ENCODE results near the gene DSG3. TPM values are rescaled to one million over a fixed set of nuclear protein-coding genes. Genes with fewer than 3 reads are reported as not detected.

DSG3 gene
- total and polyA plus RNA-seq, 4 experiments from 2014 or later = 0.03 TPM; not detected in 3

- Mint-ChIP-seq H3K4me3 (no peak overlapping the region), H3K4me1 (no peaks in the 10 kb centered on the region), H3K9me3 (peaks cover 0 to 3% (median 0%) of the 10 kb centered on the region in 8 donors), H3K36me3 (no peaks in the 10 kb centered on the region), H3K27ac (no peak overlapping the region), H3K27me3 (peaks cover 0 to 2% of the 10 kb centered on the region in 2 donors)
- H3K36me3 ChIP-seq (ENCODE audit: insufficient read depth, low read length) = no peaks in the 10 kb centered on the region
- H3K27me3 ChIP-seq (ENCODE audit: insufficient read depth, low read length) = no peaks in the 10 kb centered on the region
- DNase-seq = no peak
- intact Hi-C loops (cut with micrococcal nuclease) = no loop called here
- H3K27ac ChIP-seq (ENCODE audit: low read depth, low read length) = no peak overlapping the region
- no peaks in the 10 kb centered on the region for H3K4me1 ChIP-seq (ENCODE audit: insufficient read depth, low read length)
- CTCF ChIA-PET (ENCODE audit: partially characterized antibody) = no interaction called here
- H3K4me3 ChIP-seq (ENCODE audit: low read length in 2 of 2) = no peak overlapping the region
- POLR2A ChIA-PET (ENCODE audit: partially characterized antibody) = no interaction called here
- no peaks in the 10 kb centered on the region for H3K9me3 ChIP-seq (ENCODE audit: control insufficient read depth in 1 of 2, low read length in 2 of 2)
Observed at GRCh38 chr18:31446854-31447253, 687 bp upstream of the DSG3 start.

- H3K27ac Mint-ChIP-seq = no peak overlapping the region
- ChIA-PET POLR2A (ENCODE audit: partially characterized antibody) (no interaction called here), CTCF (ENCODE audit: partially characterized antibody) (no interaction called here)
- peaks cover 0 to 2% of the 10 kb centered on the region in 2 donors for H3K27me3 Mint-ChIP-seq
- DNase-seq = no peak
- peaks cover 0 to 3% (median 0%) of the 10 kb centered on the region in 8 donors for H3K9me3 Mint-ChIP-seq
- no peaks in the 10 kb centered on the region for H3K36me3 Mint-ChIP-seq
- Histone ChIP-seq H3K9me3 (ENCODE audit: control insufficient read depth in 1 of 2, low read length in 2 of 2) (no peaks in the 10 kb centered on the region), H3K4me3 (ENCODE audit: low read length in 2 of 2) (no peak overlapping the region), H3K27me3 (ENCODE audit: insufficient read depth, low read length) (no peaks in the 10 kb centered on the region), H3K27ac (ENCODE audit: low read depth, low read length) (no peak overlapping the region), H3K4me1 (ENCODE audit: insufficient read depth, low read length) (no peaks in the 10 kb centered on the region), H3K36me3 (ENCODE audit: insufficient read depth, low read length) (no peaks in the 10 kb centered on the region)
- H3K4me3 Mint-ChIP-seq = no peak overlapping the region
- intact Hi-C loops (cut with micrococcal nuclease) = no loop called here
- H3K4me1 Mint-ChIP-seq = no peaks in the 10 kb centered on the region
Observed at GRCh38 chr18:31450409-31450808, 2.9 kb downstream of the DSG3 start.

GRCh38 chr18:31451625-31452024 lies 4.1 kb downstream of the DSG3 start:
- Mint-ChIP-seq H3K36me3 (no peaks in the 10 kb centered on the region), H3K27me3 (peaks cover 0 to 2% of the 10 kb centered on the region in 2 donors), H3K4me1 (no peaks in the 10 kb centered on the region), H3K9me3 (peaks cover 0 to 3% (median 0%) of the 10 kb centered on the region in 8 donors), H3K4me3 (no peak overlapping the region), H3K27ac (no peak overlapping the region)
- H3K9me3 ChIP-seq (ENCODE audit: control insufficient read depth in 1 of 2, low read length in 2 of 2) = no peaks in the 10 kb centered on the region
- no peaks in the 10 kb centered on the region for H3K27me3 ChIP-seq (ENCODE audit: insufficient read depth, low read length)
- intact Hi-C loops (cut with micrococcal nuclease) = no loop called here
- no peak overlapping the region for H3K4me3 ChIP-seq (ENCODE audit: low read length in 2 of 2)
- no peak overlapping the region for H3K27ac ChIP-seq (ENCODE audit: low read depth, low read length)
- POLR2A ChIA-PET (ENCODE audit: partially characterized antibody) = no interaction called here
- no peaks in the 10 kb centered on the region for H3K36me3 ChIP-seq (ENCODE audit: insufficient read depth, low read length)
- CTCF ChIA-PET (ENCODE audit: partially characterized antibody) = no interaction called here
- no peak for DNase-seq
- no peaks in the 10 kb centered on the region for H3K4me1 ChIP-seq (ENCODE audit: insufficient read depth, low read length)

GRCh38 chr18:31454066-31454708 lies 6.6 kb downstream of the DSG3 start:
- Histone ChIP-seq H3K4me3 (ENCODE audit: low read length in 2 of 2) (no peak overlapping the region), H3K36me3 (ENCODE audit: insufficient read depth, low read length) (no peaks in the 10 kb centered on the region), H3K9me3 (ENCODE audit: control insufficient read depth in 1 of 2, low read length in 2 of 2) (no peaks in the 10 kb centered on the region), H3K27me3 (ENCODE audit: insufficient read depth, low read length) (no peaks in the 10 kb centered on the region), H3K4me1 (ENCODE audit: insufficient read depth, low read length) (no peaks in the 10 kb centered on the region), H3K27ac (ENCODE audit: low read depth, low read length) (no peak overlapping the region)
- H3K9me3 Mint-ChIP-seq = peaks cover 0 to 3% (median 0%) of the 10 kb centered on the region in 8 donors
- ChIA-PET CTCF (ENCODE audit: partially characterized antibody) (interaction anchor here (0.7 kb wide), 1 partner anchor 93 kb away, joined by 3 read pairs; no protein-coding TSS in a partner anchor), POLR2A (ENCODE audit: partially characterized antibody) (no interaction called here)
- H3K4me1 Mint-ChIP-seq = no peaks in the 10 kb centered on the region
- no peak for DNase-seq
- H3K27me3 Mint-ChIP-seq = no peaks in the 10 kb centered on the region
- H3K36me3 Mint-ChIP-seq = no peaks in the 10 kb centered on the region
- intact Hi-C loops (cut with micrococcal nuclease) = no loop called here
- H3K4me3 Mint-ChIP-seq = no peak overlapping the region
- H3K27ac Mint-ChIP-seq = no peak overlapping the region

GRCh38 chr18:31469629-31470028 lies 22.1 kb downstream of the DSG3 start:
- H3K36me3 ChIP-seq (ENCODE audit: insufficient read depth, low read length) = no peaks in the 10 kb centered on the region
- intact Hi-C loops (cut with micrococcal nuclease) = no loop called here
- no peak overlapping the region for H3K4me3 ChIP-seq (ENCODE audit: low read length in 2 of 2)
- peaks cover 0 to 3% (median 0%) of the 10 kb centered on the region in 8 donors for H3K9me3 Mint-ChIP-seq
- H3K9me3 ChIP-seq (ENCODE audit: control insufficient read depth in 1 of 2, low read length in 2 of 2) = no peaks in the 10 kb centered on the region
- no peaks in the 10 kb centered on the region for H3K36me3 Mint-ChIP-seq
- POLR2A ChIA-PET (ENCODE audit: partially characterized antibody) = no interaction called here
- H3K4me3 Mint-ChIP-seq = no peak overlapping the region
- H3K27me3 ChIP-seq (ENCODE audit: insufficient read depth, low read length) = no peaks in the 10 kb centered on the region
- CTCF ChIA-PET (ENCODE audit: partially characterized antibody) = no interaction called here
- H3K27ac Mint-ChIP-seq = no peak overlapping the region
- no peak for DNase-seq
- no peaks in the 10 kb centered on the region for H3K27me3 Mint-ChIP-seq
- H3K4me1 Mint-ChIP-seq = no peaks in the 10 kb centered on the region
- no peak overlapping the region for H3K27ac ChIP-seq (ENCODE audit: low read depth, low read length)
- no peaks in the 10 kb centered on the region for H3K4me1 ChIP-seq (ENCODE audit: insufficient read depth, low read length)

GRCh38 chr18:31478688-31479087 lies 31.1 kb downstream of the DSG3 start:
- peaks cover 0 to 1% of the 10 kb centered on the region in 2 donors for H3K27me3 Mint-ChIP-seq
- Histone ChIP-seq H3K27me3 (ENCODE audit: insufficient read depth, low read length) (no peaks in the 10 kb centered on the region), H3K27ac (ENCODE audit: low read depth, low read length) (no peak overlapping the region), H3K4me3 (ENCODE audit: low read length in 2 of 2) (no peak overlapping the region), H3K4me1 (ENCODE audit: insufficient read depth, low read length) (no peaks in the 10 kb centered on the region), H3K9me3 (ENCODE audit: control insufficient read depth in 1 of 2, low read length in 2 of 2) (no peaks in the 10 kb centered on the region), H3K36me3 (ENCODE audit: insufficient read depth, low read length) (no peaks in the 10 kb centered on the region)
- H3K4me1 Mint-ChIP-seq = no peaks in the 10 kb centered on the region
- no peak for DNase-seq
- H3K4me3 Mint-ChIP-seq = no peak overlapping the region
- no peaks in the 10 kb centered on the region for H3K36me3 Mint-ChIP-seq
- ChIA-PET CTCF (ENCODE audit: partially characterized antibody) (no interaction called here), POLR2A (ENCODE audit: partially characterized antibody) (no interaction called here)
- H3K9me3 Mint-ChIP-seq = no peaks in the 10 kb centered on the region
- H3K27ac Mint-ChIP-seq = no peak overlapping the region
- intact Hi-C loops (cut with micrococcal nuclease) = no loop called here

GRCh38 chr18:31482051-31482450 lies 34.5 kb downstream of the DSG3 start:
- POLR2A ChIA-PET (ENCODE audit: partially characterized antibody) = no interaction called here
- no peaks in the 10 kb centered on the region for H3K4me1 ChIP-seq (ENCODE audit: insufficient read depth, low read length)
- H3K9me3 ChIP-seq (ENCODE audit: control insufficient read depth in 1 of 2, low read length in 2 of 2) = no peaks in the 10 kb centered on the region
- no peak for DNase-seq
- intact Hi-C loops (cut with micrococcal nuclease) = no loop called here
- CTCF ChIA-PET (ENCODE audit: partially characterized antibody) = no interaction called here
- H3K27me3 ChIP-seq (ENCODE audit: insufficient read depth, low read length) = no peaks in the 10 kb centered on the region
- peaks cover 1 to 7% of the 10 kb centered on the region in 2 donors for H3K27me3 Mint-ChIP-seq
- H3K4me3 ChIP-seq (ENCODE audit: low read length in 2 of 2) = no peak overlapping the region
- no peaks in the 10 kb centered on the region for H3K4me1 Mint-ChIP-seq
- no peak overlapping the region for H3K27ac ChIP-seq (ENCODE audit: low read depth, low read length)
- H3K4me3 Mint-ChIP-seq = no peak overlapping the region
- H3K9me3 Mint-ChIP-seq = peaks cover 0 to 3% (median 0%) of the 10 kb centered on the region in 8 donors
- no peaks in the 10 kb centered on the region for H3K36me3 ChIP-seq (ENCODE audit: insufficient read depth, low read length)
- H3K27ac Mint-ChIP-seq = no peak overlapping the region
- H3K36me3 Mint-ChIP-seq = no peaks in the 10 kb centered on the region

- Histone ChIP-seq H3K36me3 (ENCODE audit: insufficient read depth, low read length) (no peaks in the 10 kb centered on the region), H3K4me1 (ENCODE audit: insufficient read depth, low read length) (no peaks in the 10 kb centered on the region), H3K27me3 (ENCODE audit: insufficient read depth, low read length) (no peaks in the 10 kb centered on the region), H3K9me3 (ENCODE audit: control insufficient read depth in 1 of 2, low read length in 2 of 2) (no peaks in the 10 kb centered on the region), H3K4me3 (ENCODE audit: low read length in 2 of 2) (no peak overlapping the region), H3K27ac (ENCODE audit: low read depth, low read length) (no peak overlapping the region)
- DNase-seq = no peak
- H3K4me1 Mint-ChIP-seq = no peaks in the 10 kb centered on the region
- H3K9me3 Mint-ChIP-seq = peaks cover 0 to 3% (median 0%) of the 10 kb centered on the region in 8 donors
- H3K4me3 Mint-ChIP-seq = no peak overlapping the region
- intact Hi-C loops (cut with micrococcal nuclease) = no loop called here
- H3K27ac Mint-ChIP-seq = no peak overlapping the region
- CTCF ChIA-PET (ENCODE audit: partially characterized antibody) = no interaction called here
- no peaks in the 10 kb centered on the region for H3K36me3 Mint-ChIP-seq
- peaks cover 1 to 7% of the 10 kb centered on the region in 2 donors for H3K27me3 Mint-ChIP-seq
- POLR2A ChIA-PET (ENCODE audit: partially characterized antibody) = no interaction called here
Observed at GRCh38 chr18:31483396-31483795, 35.9 kb downstream of the DSG3 start.

Data from CD4-positive, alpha-beta memory T cell (primary cell).